GM21786 (cell line): ENCODE results near the gene GPR183.

Source experiments
- ATAC-seq: cut with Tn5 transposase; IDR thresholded peaks from one replicate; pipeline ENCODE4 v1.9.1; 2021; ENCODE audit not compliant: unreplicated experiment

GPR183 gene

GRCh38 chr13:99339736-99340397, 32.7 kb upstream of the GPR183 start:
- ATAC-seq = no peak

GRCh38 chr13:99339230-99339721, 32.1 kb upstream of the GPR183 start:
- ATAC-seq = no peak

- ATAC-seq = peak; percentile 71
Observed at GRCh38 chr13:99335603-99336002, 28.4 kb upstream of the GPR183 start.

GRCh38 chr13:99335087-99335486, 27.9 kb upstream of the GPR183 start:
- no peak for ATAC-seq

- ATAC-seq = no peak
Observed at GRCh38 chr13:99334221-99334620, 27.0 kb upstream of the GPR183 start.

- no peak for ATAC-seq
Observed at GRCh38 chr13:99332456-99332855, 25.3 kb upstream of the GPR183 start.

- ATAC-seq = peak; percentile 94
Observed at GRCh38 chr13:99331881-99332293, 24.7 kb upstream of the GPR183 start.

- no peak for ATAC-seq
Observed at GRCh38 chr13:99330942-99331341, 23.7 kb upstream of the GPR183 start.

GRCh38 chr13:99329477-99329876, 22.3 kb upstream of the GPR183 start:
- ATAC-seq = no peak

GRCh38 chr13:99327761-99328160, 20.6 kb upstream of the GPR183 start:
- no peak for ATAC-seq

- no peak for ATAC-seq
Observed at GRCh38 chr13:99327126-99327525, 19.9 kb upstream of the GPR183 start.

GRCh38 chr13:99326012-99326411, 18.8 kb upstream of the GPR183 start:
- no peak for ATAC-seq

GRCh38 chr13:99323488-99323887, 16.3 kb upstream of the GPR183 start:
- no peak for ATAC-seq

GRCh38 chr13:99322297-99323103, 15.3 kb upstream of the GPR183 start:
- peak; percentile 86 for ATAC-seq

GRCh38 chr13:99321709-99322108, 14.5 kb upstream of the GPR183 start:
- no peak for ATAC-seq

- ATAC-seq = no peak
Observed at GRCh38 chr13:99320693-99321481, 13.7 kb upstream of the GPR183 start.

- no peak for ATAC-seq
Observed at GRCh38 chr13:99316657-99317256, 9.6 kb upstream of the GPR183 start.

- ATAC-seq = no peak
Observed at GRCh38 chr13:99316224-99316623, 9.0 kb upstream of the GPR183 start.

GRCh38 chr13:99315186-99315585, 8.0 kb upstream of the GPR183 start:
- no peak for ATAC-seq

GRCh38 chr13:99314640-99315176, 7.5 kb upstream of the GPR183 start:
- no peak for ATAC-seq

- ATAC-seq = no peak
Observed at GRCh38 chr13:99313941-99314340, 6.7 kb upstream of the GPR183 start.
